Measurements from ENCODE around the gene ZNF628.

ZNF628 gene

DNA sequence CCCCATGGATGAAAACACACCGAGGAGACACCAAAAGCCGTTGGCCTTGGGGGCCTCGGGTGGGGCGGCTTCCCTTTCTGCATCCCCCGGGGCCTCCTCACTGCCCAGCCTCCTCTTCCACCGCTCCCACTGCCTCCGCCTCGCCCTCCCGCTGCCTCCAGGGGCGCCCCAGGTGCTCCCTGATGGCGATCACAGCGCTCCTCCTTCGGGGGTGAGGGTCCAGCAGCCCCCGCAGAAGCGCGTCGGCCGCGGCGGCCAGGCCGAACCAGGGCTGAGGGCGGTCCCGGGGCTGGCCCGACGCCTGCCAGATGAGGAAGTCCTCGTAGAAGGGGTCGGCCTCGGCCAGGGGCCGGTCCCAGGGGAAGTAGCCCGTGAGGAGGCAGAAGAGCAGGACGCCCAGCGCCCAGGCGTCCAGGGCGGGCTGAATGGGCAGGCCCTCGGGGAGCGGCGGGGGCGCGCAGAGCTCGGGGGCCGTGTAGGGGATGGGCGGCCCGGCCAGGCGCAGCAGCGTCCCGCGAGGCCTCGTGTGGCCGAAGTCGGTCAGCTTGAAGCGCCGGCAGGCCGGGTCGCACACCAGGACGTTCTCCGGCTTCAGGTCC is 53.3 kb downstream of the ZNF628 start:
- DNase-seq (ENCODE audit: low spot score): no peak

DNA sequence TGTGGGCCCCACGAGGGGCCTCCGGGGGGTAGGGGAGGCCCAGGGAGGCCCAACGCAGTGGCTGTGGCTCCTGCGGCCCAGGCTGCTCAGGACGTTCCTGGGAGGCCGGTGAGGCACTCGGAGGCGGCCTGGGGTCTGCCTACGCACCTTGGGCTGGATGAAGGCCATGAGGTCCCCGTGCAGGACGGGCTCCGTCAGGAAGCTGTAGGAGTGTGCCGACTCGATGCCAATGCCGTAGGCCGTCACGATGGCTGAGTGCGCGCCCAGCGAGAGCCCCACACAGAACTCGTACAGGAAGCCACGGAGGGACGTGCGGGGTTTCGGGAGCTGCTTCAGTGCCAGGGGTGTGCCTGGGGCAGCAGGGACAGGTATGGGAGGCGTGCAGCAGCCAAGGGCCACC is 54.6 kb downstream of the ZNF628 start:
- no peak for DNase-seq (ENCODE audit: low spot score)
